H1 (cell line): ENCODE results near the gene EPB42. TPM values are rescaled to one million over a fixed set of nuclear protein-coding genes. Genes with fewer than 3 reads are reported as not detected.

Experiments used
- CHD2 ChIP-seq: IDR thresholded peaks from 2 replicates; pipeline ENCODE4 v1.6.1; 2012; ENCODE audit warnings: low read length, improper control_type of control experiment
- JUND ChIP-seq: IDR thresholded peaks from 2 replicates; pipeline ENCODE4 v1.6.1; 2011; ENCODE audit warnings: mild to moderate bottlenecking, improper control_type of control experiment, low read length
- PHF8 ChIP-seq: fragments of 200-600 bp; sonication (generic); conservative IDR thresholded peaks from 2 replicates; pipeline ENCODE4 v1.7.1; 2012; ENCODE audit warnings: low read depth, mild to moderate bottlenecking, inconsistent platforms, low read length, moderate library complexity
- RXRA ChIP-seq: IDR thresholded peaks from 2 replicates; pipeline ENCODE4 v1.6.1; 2011; ENCODE audit warnings: low read depth, mild to moderate bottlenecking, low read length, moderate library complexity; ENCODE audit not compliant: insufficient read depth
- SIN3A ChIP-seq, 2 experiments: IDR thresholded peaks in 1 of 2; conservative IDR thresholded peaks in 1 of 2; 2 replicates each; pipeline ENCODE4 v1.6.1; 2011 to 2012; ENCODE audit warnings: low read length in 2 of 2, improper control_type of control experiment in 1 of 2, low read depth in 1 of 2, mild to moderate bottlenecking in 1 of 2
- SP4 ChIP-seq: IDR thresholded peaks from 2 replicates; pipeline ENCODE4 v1.6.1; 2012; ENCODE audit warnings: low read length, inconsistent platforms
- SUZ12 ChIP-seq: fragments of 200-600 bp; sonication (generic); IDR thresholded peaks from 2 replicates; pipeline ENCODE4 v1.6.1; 2012; ENCODE audit warnings: mild to moderate bottlenecking, inconsistent platforms, low read length, moderate library complexity, mixed read lengths
- YY1 ChIP-seq: IDR thresholded peaks from 2 replicates; pipeline ENCODE4 v1.6.1; 2011; ENCODE audit warnings: low read depth, mild to moderate bottlenecking, low read length
- polyA plus RNA-seq, 7 experiments: library from polyadenylated mRNA; depleted of rRNA in 3 of 7; stranded (reverse) in 5 of 7; unstranded in 2 of 7; fragments of >200 nt in 5 of 7; fragments of 200-250 nt in 2 of 7; gene quantifications; 1 replicate in 5 of 7; 2 replicates in 1 of 7; 4 replicates in 1 of 7; pipeline versions ENCODE4 v1.2.1 to v1.2.3, GENCODE V29; 2011 to 2013; ENCODE audit warnings: missing spikeins in 2 of 7, mixed read lengths in 2 of 7
- total RNA-seq: library from RNA; stranded (reverse); fragmentation: NEBNext Ultra II Directional; extraction: Animal tissue kit (Norgen Biotek cat#: 25700); gene quantifications from 2 replicates; pipeline ENCODE4 v1.2.1, GENCODE V29; 2021
- TF ChIP-seq, protein P1 (sequence below): fragments of 300-600 bp; sonication (generic); IDR thresholded peaks from 2 replicates; pipeline ENCODE4 v1.7.1; 2012; ENCODE audit warnings: low read length, moderate library complexity, mild to moderate bottlenecking, inconsistent platforms; ENCODE audit not compliant: insufficient replicate concordance

The EPB42 gene
- total and polyA plus RNA-seq, 2 of the 8 experiments (the other 6 are each of a cell fraction or from before 2014, with no cell fraction given) = not detected

DNA sequence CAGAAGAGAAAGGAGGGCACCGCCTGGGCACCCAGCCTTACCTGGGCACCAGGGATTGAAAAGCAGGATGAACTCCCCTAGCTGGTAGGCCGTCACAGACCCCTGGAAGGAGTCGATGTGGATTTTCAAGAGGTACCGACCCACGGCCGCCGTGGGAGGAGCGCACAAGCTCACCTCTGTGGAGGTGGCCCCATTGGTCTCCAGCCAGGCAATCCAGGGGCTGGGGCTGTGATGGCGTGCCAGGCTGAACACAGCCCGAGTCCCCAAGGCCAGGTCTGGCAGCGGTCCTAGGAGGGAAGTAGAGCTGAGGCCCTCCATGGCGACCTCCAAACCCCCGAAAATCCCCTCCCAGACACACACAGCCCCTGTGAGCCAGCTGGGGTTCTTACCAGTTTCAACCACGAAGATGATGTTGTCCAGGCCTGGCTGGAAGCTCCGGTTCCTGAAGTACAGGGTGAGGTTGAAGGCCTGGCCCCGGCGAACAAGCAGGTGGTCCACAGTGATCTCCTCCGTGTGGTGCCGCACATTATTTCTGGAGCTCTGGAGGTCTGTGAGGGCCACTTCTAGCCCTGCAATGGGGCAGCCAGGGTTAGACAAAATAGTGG lies 39.3 kb upstream of the EPB42 start (continued):
- TF ChIP-seq, protein P1, sequence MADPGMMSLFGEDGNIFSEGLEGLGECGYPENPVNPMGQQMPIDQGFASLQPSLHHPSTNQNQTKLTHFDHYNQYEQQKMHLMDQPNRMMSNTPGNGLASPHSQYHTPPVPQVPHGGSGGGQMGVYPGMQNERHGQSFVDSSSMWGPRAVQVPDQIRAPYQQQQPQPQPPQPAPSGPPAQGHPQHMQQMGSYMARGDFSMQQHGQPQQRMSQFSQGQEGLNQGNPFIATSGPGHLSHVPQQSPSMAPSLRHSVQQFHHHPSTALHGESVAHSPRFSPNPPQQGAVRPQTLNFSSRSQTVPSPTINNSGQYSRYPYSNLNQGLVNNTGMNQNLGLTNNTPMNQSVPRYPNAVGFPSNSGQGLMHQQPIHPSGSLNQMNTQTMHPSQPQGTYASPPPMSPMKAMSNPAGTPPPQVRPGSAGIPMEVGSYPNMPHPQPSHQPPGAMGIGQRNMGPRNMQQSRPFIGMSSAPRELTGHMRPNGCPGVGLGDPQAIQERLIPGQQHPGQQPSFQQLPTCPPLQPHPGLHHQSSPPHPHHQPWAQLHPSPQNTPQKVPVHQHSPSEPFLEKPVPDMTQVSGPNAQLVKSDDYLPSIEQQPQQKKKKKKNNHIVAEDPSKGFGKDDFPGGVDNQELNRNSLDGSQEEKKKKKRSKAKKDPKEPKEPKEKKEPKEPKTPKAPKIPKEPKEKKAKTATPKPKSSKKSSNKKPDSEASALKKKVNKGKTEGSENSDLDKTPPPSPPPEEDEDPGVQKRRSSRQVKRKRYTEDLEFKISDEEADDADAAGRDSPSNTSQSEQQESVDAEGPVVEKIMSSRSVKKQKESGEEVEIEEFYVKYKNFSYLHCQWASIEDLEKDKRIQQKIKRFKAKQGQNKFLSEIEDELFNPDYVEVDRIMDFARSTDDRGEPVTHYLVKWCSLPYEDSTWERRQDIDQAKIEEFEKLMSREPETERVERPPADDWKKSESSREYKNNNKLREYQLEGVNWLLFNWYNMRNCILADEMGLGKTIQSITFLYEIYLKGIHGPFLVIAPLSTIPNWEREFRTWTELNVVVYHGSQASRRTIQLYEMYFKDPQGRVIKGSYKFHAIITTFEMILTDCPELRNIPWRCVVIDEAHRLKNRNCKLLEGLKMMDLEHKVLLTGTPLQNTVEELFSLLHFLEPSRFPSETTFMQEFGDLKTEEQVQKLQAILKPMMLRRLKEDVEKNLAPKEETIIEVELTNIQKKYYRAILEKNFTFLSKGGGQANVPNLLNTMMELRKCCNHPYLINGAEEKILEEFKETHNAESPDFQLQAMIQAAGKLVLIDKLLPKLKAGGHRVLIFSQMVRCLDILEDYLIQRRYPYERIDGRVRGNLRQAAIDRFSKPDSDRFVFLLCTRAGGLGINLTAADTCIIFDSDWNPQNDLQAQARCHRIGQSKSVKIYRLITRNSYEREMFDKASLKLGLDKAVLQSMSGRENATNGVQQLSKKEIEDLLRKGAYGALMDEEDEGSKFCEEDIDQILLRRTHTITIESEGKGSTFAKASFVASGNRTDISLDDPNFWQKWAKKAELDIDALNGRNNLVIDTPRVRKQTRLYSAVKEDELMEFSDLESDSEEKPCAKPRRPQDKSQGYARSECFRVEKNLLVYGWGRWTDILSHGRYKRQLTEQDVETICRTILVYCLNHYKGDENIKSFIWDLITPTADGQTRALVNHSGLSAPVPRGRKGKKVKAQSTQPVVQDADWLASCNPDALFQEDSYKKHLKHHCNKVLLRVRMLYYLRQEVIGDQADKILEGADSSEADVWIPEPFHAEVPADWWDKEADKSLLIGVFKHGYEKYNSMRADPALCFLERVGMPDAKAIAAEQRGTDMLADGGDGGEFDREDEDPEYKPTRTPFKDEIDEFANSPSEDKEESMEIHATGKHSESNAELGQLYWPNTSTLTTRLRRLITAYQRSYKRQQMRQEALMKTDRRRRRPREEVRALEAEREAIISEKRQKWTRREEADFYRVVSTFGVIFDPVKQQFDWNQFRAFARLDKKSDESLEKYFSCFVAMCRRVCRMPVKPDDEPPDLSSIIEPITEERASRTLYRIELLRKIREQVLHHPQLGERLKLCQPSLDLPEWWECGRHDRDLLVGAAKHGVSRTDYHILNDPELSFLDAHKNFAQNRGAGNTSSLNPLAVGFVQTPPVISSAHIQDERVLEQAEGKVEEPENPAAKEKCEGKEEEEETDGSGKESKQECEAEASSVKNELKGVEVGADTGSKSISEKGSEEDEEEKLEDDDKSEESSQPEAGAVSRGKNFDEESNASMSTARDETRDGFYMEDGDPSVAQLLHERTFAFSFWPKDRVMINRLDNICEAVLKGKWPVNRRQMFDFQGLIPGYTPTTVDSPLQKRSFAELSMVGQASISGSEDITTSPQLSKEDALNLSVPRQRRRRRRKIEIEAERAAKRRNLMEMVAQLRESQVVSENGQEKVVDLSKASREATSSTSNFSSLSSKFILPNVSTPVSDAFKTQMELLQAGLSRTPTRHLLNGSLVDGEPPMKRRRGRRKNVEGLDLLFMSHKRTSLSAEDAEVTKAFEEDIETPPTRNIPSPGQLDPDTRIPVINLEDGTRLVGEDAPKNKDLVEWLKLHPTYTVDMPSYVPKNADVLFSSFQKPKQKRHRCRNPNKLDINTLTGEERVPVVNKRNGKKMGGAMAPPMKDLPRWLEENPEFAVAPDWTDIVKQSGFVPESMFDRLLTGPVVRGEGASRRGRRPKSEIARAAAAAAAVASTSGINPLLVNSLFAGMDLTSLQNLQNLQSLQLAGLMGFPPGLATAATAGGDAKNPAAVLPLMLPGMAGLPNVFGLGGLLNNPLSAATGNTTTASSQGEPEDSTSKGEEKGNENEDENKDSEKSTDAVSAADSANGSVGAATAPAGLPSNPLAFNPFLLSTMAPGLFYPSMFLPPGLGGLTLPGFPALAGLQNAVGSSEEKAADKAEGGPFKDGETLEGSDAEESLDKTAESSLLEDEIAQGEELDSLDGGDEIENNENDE = no peak
- no peak for TF ChIP-seq RXRA
- TF ChIP-seq SP4 = no peak
- no peak for TF ChIP-seq PHF8
- no peak for TF ChIP-seq JUND
- no peak for TF ChIP-seq YY1
- no peak for TF ChIP-seq SUZ12
- no peak for TF ChIP-seq SIN3A (conservative IDR thresholded peaks at IDR 0.05 in 1 of 2, IDR thresholded peaks at IDR 0.05 in 1 of 2; ENCODE audit: low read depth in 1 of 2, low read length in 2 of 2)
- no peak for TF ChIP-seq CHD2
